Loucy (cell line): Measurements from ENCODE around the gene MMADHC.

Experiments
- H2AFZ ChIP-seq: fragments of 200-600 bp; sonication (generic); 2 replicates; pipeline ENCODE4 v1.6.0; 2016; ENCODE audit warnings: antibody characterized with exemption, mild to moderate bottlenecking, low read length, moderate library complexity
- H3F3A ChIP-seq: fragments of 200-600 bp; 2 replicates; pipeline ENCODE4 v1.6.0; 2016; ENCODE audit warnings: antibody characterized with exemption, low read depth, mild to moderate bottlenecking
- H3K27me3 ChIP-seq: fragments of 200-600 bp; sonication (generic); 2 replicates; pipeline ENCODE4 v1.6.1; 2014; ENCODE audit warnings: low read length, mild to moderate bottlenecking; ENCODE audit not compliant: insufficient read depth, poor library complexity, severe bottlenecking
- H3K36me3 ChIP-seq: fragments of 200-600 bp; sonication (generic); 2 replicates; pipeline ENCODE4 v1.6.1; 2016; ENCODE audit warnings: low read length; ENCODE audit not compliant: insufficient read depth
- H3K4me1 ChIP-seq: fragments of 200-600 bp; sonication (generic); 2 replicates; pipeline ENCODE4 v1.5.1; 2014; ENCODE audit warnings: low read length, mild to moderate bottlenecking; ENCODE audit not compliant: insufficient read depth, poor library complexity, severe bottlenecking
- H3K4me2 ChIP-seq: fragments of 200-600 bp; sonication (generic); 2 replicates; pipeline ENCODE4 v1.6.0; 2014; ENCODE audit warnings: antibody characterized with exemption, low read length, low read depth, mild to moderate bottlenecking; ENCODE audit not compliant: poor library complexity, severe bottlenecking
- H3K4me3 ChIP-seq: fragments of 200-600 bp; sonication (generic); 2 replicates; pipeline ENCODE4 v1.5.1; 2014; ENCODE audit warnings: low read length, mild to moderate bottlenecking, mixed read lengths; ENCODE audit not compliant: poor library complexity, severe bottlenecking
- H3K79me2 ChIP-seq: fragments of 200-600 bp; sonication (generic); 2 replicates; pipeline ENCODE4 v1.6.1; 2014; ENCODE audit warnings: low read length; ENCODE audit not compliant: insufficient read depth
- H3K9ac ChIP-seq: fragments of 200-600 bp; sonication (generic); 2 replicates; pipeline ENCODE4 v1.6.0; 2014; ENCODE audit warnings: mild to moderate bottlenecking, low read depth, low read length, moderate library complexity; ENCODE audit not compliant: poor library complexity, severe bottlenecking
- H3K9me2 ChIP-seq: fragments of 200-600 bp; sonication (generic); replicated peaks from 2 replicates; pipeline ENCODE4 v1.6.1; 2016; ENCODE audit warnings: low read depth, low read length, mixed read lengths
- H3K9me3 ChIP-seq: fragments of 200-600 bp; sonication (generic); 2 replicates; pipeline ENCODE4 v1.6.1; 2014; ENCODE audit warnings: mild to moderate bottlenecking, antibody characterized with exemption, low read length, low read depth; ENCODE audit not compliant: insufficient read depth
- H4K20me1 ChIP-seq: fragments of 200-600 bp; sonication (generic); 2 replicates; pipeline ENCODE4 v1.6.0; 2014; ENCODE audit warnings: antibody characterized with exemption, low read length, mild to moderate bottlenecking; ENCODE audit not compliant: insufficient read depth, poor library complexity, severe bottlenecking
- EZH2phosphoT487 ChIP-seq: fragments of 200-600 bp; IDR thresholded peaks from 2 replicates; pipeline ENCODE4 v1.6.1; 2018; ENCODE audit warnings: antibody characterized with exemption, mild to moderate bottlenecking, moderate library complexity, borderline replicate concordance
- TF ChIP-seq, protein P1 (sequence below): fragments of 200-600 bp; sonication (generic); conservative IDR thresholded peaks from 2 replicates; pipeline ENCODE4 v1.5.1; 2014; ENCODE audit warnings: mild to moderate bottlenecking, antibody characterized with exemption, low read length

Gene MMADHC

GRCh38 chr2:149525323-149525722 lies 62.3 kb downstream of the MMADHC start:
- Histone ChIP-seq H2AFZ (no peak overlapping the region), H3K9ac (no peak overlapping the region), H3K27me3 (no peaks in the 10 kb centered on the region), H3F3A (no peaks in the 10 kb centered on the region), H3K79me2 (no peaks in the 10 kb centered on the region), H3K4me3 (no peak overlapping the region), H3K36me3 (no peaks in the 10 kb centered on the region), H3K4me1 (no peaks in the 10 kb centered on the region), H3K9me2 (no peaks in the 10 kb centered on the region), H3K4me2 (no peak overlapping the region), H3K9me3 (no peaks in the 10 kb centered on the region), H4K20me1 (no peaks in the 10 kb centered on the region)
- TF ChIP-seq, protein P1, sequence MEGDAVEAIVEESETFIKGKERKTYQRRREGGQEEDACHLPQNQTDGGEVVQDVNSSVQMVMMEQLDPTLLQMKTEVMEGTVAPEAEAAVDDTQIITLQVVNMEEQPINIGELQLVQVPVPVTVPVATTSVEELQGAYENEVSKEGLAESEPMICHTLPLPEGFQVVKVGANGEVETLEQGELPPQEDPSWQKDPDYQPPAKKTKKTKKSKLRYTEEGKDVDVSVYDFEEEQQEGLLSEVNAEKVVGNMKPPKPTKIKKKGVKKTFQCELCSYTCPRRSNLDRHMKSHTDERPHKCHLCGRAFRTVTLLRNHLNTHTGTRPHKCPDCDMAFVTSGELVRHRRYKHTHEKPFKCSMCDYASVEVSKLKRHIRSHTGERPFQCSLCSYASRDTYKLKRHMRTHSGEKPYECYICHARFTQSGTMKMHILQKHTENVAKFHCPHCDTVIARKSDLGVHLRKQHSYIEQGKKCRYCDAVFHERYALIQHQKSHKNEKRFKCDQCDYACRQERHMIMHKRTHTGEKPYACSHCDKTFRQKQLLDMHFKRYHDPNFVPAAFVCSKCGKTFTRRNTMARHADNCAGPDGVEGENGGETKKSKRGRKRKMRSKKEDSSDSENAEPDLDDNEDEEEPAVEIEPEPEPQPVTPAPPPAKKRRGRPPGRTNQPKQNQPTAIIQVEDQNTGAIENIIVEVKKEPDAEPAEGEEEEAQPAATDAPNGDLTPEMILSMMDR: no peak
- TF ChIP-seq EZH2phosphoT487: no peak
